GM18870 (cell line): ENCODE measurements around the gene GNA12.

Experiments
- ATAC-seq: cut with Tn5 transposase; IDR thresholded peaks from one replicate; pipeline ENCODE4 v1.9.1; 2021; ENCODE audit warnings: moderate library complexity; ENCODE audit not compliant: unreplicated experiment

The GNA12 gene, protein sequence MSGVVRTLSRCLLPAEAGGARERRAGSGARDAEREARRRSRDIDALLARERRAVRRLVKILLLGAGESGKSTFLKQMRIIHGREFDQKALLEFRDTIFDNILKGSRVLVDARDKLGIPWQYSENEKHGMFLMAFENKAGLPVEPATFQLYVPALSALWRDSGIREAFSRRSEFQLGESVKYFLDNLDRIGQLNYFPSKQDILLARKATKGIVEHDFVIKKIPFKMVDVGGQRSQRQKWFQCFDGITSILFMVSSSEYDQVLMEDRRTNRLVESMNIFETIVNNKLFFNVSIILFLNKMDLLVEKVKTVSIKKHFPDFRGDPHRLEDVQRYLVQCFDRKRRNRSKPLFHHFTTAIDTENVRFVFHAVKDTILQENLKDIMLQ

DNA sequence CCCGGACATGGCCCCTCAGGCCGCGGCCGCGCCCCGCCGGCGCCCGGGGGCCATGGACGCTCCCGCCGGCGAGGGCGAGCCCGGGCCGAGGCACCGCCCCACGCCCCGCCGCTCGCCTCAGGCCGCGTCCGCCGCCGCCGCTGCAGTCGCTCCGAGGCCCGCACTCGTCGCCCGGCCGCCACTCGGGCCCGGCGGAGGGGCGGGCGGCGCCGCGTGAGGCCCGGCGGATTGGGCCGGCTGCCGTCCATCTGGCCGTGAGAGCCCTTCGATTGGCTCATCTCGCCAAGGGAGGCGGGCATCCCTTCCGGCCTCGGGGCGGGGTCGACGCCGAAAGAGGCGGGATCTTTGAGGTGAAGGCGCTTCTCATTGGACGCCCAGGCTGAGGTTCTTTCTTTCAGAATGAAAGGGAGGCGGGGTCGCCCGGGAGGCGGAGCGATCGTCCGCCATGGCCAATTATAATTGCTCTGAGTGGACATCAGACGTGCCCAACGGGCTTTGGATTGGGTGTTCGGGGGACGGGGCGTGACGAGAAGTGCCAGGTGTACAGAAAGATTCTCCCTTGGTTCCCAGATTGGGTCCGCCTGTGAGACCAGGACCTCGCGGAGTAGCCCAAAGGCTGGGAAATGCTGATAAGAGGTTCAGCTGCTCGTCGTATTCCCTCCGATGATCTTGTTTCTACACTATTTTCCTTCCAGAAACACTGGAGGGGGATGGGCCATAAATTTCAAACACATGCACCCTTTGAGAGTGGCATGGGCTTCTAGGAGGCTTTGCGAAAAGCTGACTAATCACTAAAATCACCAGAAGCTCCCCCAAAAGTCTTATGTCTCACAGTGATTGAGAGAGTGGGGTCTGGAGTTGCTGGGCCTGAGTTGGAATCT lies at the start of gene GNA12:
Gene GNA12 (minus strand): TSS at position 156 of the 881 bp plus-strand sequence. CDS start 147 bp downstream, at position 9.
- peak; percentile 99 for ATAC-seq

DNA sequence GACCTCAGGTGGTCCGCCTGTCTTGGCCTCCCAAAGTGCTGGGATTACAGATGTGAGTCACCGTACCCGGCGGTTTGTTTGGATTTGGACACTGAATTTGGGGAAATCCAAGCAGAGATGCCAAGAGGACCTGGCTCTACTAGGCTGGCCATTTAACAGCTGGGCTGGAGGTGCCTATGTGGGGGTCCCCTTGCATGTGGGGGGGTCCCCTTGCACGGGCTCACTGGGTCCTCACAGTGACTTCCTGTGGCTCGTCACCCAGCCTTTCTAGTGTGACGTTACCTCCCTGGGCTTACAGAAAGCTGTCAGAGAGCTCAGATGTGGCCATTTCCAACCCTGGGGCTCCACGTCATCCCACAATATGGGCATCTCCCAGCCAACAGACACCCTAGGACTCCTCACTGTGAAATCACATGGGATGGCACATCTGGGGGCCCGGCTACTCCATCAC lies 49.3 kb upstream of the GNA12 start:
- no peak for ATAC-seq

DNA sequence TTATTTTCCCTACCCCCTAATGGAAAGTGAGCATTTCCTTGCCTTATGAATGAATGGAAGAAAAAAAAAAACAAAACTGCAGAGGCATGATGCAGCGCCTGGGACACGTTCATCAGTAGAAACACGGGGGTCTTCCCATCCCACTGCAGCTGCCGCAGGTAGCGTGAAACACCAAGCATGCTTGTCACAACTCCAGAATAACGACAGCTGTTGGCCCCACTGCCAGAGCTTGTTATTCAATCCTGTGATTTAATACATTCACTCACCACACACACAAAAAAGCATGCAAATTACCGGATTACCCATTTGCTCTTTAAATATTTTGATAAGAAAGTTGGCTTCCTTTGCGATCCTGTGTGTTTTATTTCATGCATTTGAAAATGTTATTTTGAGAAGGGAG lies 48.4 kb upstream of the GNA12 start:
- ATAC-seq: no peak

DNA sequence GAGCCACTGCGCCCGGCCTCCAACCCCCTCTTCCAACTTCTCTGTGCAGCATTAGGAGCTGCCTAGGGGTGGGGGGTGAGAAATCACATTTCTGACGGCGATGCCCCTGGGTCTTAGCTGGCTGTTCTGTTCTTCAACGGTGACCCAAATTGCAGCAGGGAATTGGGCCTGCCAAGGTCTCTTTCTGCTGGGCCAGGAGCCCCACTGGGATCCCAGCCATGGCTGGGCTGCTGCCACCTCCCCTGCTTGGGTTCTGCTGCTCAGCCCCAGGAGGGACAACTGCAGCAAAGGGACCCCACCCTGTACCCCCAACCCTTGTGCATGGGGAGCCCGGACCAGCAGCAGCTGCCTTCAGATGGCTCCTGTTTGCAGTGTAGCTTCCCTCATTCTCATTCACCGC lies 43.7 kb upstream of the GNA12 start:
- ATAC-seq: no peak

DNA sequence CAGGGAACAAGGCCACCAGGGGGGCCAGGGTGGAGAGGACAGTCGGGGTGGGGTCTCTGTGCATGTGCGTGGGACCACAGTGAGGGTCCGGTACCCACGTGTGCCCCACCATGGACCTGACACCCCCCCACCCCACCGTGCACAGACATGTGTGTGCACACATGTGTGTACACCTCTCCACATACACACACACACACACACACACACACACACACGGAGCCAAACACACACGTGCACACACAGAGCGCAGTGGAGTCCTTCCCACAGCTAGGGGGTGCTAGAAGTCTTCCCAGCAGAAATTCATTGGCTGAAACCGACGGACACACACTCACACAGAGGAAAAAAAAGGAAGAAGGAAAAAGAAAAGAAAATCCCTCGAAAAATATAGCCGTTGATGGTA lies 42.8 kb upstream of the GNA12 start:
- no peak for ATAC-seq

DNA sequence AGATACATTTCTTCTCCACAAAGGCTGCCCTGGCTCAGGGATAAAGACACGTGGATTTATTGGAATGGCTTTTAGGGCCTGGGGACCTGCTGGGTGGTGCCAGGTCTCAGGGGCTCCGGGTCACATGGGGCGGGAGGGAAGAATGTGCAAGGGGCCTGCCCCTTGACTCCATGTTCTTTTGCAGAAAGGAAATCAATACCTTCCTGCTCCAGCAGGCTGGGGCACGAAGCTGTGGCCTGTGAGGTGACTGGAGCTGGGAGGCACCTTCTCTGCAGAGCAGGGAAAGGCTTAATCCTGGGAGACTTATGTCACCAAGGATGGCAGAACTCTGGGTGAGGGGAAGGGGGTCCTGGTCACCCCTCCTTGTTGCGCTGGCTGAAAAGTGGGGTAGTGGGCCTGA lies 42.3 kb upstream of the GNA12 start:
- no peak for ATAC-seq

DNA sequence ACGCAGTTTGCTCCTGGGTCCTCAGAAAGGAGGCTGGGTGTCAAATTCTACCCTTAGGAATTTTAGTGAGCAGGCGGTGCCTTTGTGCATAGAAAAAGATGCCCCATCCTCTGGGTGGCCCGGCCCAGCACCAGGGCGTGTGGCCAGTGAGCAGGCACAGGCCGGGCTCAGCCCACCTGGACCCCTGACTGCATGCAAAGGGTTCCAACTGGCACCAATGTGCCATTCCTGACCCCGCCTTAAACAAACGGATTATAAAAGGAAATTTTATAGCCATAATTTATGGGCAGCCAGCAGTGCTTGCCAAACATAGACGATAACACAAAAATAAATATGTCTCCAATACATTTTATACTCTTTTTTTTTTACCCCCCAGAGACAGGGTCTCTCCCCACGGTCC lies 40.1 kb upstream of the GNA12 start:
- no peak for ATAC-seq

DNA sequence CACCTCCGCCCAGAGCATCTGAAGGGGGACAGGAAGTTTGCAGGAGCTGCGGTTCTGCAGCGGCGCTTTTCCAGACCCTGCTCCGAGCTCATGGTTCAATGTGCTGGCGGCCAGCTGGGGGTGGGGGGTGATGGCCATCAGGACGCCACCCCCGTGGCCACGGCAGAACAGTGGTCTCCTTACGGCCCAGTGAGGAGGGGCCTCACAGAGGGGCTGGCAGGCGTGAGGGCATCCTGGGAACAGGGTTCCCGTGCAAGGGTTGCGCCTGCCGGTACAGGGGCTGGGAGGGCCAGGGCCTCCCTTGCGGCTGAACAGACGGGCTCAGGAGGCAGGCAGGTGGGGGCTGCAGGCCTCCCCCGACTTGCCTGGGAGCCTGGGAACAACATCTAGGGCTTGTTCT lies 39.0 kb upstream of the GNA12 start:
- no peak for ATAC-seq

DNA sequence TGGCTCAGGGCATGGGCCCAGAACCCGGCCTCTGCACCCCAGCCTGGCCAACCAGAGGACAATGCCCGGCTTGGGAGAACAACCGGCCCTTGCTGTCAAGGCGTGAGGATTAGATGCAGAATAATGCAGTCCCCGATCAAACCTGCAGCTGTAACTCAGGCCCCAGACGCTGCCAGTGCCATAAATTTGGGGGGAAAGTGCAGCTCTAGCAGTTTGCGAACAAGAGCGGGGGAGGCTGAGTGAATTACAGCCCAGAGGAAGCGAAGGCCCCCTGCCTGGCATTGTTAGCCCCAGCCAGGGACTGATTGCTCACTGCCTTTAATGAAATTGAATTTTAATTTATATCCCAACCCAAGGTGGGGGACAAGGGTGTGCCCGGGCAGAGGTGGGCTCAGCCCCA lies 38.0 kb upstream of the GNA12 start:
- ATAC-seq: no peak

DNA sequence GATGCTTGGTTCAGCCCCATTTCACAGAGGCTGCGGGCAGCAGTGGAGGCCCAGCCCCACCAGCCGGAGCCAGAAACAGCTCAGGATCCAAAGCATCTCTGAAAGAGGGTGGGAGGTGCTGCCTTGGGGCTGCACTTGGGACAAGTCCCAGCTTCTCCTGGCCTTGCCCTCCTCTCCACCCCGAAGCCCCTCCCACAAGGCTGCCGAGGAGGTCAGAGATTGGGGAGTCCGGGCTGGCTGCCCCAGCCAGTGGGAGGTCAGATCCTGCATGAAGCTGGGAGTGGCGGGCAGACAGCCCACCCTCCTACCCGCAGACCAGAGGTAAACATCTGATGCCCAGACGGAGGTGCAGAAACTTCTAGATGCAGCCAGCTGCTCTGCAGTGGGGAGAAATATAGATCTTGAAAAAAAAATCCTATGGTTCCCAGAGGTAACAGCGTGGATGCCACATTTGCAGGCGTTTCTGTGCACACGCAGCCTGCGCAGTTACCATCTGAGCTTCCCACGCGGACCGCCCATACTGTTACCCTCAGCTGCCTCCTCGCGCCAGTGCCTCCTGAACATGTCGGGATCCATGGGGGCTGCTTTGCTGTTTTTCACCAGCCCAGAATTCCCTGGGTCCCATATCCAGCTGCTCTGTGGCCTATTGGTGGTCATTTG lies 36.9 kb upstream of the GNA12 start:
- ATAC-seq: no peak

DNA sequence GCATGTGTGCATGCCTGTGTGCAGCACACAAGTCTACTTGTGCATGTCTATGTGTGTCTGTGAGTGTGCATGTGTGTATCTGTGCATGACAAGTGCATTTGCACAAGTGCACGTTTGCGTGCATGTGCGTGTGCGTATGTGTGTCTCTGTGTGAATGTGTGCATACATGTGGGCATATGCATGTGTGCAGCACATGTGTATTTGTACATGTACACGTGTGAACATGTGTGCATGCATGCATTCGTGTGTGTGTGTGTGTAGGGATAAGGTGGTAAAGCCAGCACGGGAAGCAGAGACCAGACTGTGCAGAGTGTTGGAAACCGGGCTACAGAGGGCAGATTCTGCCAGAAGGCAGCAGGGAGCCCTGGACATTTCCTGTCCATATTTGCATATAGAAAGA lies 35.9 kb upstream of the GNA12 start:
- no peak for ATAC-seq

DNA sequence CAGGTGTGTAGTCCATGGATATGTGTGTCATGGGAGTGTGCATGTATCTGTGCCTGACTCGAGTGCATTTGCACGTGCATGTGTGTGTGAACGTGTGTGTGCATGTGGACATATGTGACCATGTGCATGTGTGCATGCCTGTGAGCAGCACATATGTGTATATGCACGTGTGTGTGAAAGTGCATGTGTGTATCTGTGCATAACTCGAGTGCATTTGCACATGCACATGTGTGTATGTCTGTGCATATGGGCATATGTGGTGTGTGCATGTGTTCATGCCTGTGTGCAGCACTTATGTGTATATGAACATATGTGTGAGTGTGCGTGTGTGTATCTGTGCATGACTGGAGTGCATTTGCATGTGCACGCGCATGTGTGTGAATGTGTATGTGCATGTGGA lies 35.2 kb upstream of the GNA12 start:
- no peak for ATAC-seq

DNA sequence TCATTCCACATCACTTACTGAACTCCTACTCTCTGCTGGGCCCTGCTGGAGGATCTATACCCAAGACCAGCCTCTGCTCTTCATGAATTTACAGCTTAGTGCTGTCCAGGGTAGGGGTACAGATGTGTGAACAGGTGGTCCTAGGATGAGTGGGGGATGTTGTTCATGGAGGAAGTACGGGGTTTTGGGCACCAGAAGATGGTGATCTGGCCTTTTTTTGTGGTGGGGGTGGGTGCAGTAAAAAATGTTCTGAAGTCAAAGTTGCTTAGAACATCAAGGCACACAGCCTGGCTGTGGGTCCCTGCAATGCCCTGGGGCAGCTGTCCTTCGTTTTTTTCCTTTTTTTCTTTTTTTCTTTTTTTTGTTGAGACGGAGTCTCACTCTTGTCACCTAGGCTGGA lies 34.2 kb upstream of the GNA12 start:
- ATAC-seq: no peak

DNA sequence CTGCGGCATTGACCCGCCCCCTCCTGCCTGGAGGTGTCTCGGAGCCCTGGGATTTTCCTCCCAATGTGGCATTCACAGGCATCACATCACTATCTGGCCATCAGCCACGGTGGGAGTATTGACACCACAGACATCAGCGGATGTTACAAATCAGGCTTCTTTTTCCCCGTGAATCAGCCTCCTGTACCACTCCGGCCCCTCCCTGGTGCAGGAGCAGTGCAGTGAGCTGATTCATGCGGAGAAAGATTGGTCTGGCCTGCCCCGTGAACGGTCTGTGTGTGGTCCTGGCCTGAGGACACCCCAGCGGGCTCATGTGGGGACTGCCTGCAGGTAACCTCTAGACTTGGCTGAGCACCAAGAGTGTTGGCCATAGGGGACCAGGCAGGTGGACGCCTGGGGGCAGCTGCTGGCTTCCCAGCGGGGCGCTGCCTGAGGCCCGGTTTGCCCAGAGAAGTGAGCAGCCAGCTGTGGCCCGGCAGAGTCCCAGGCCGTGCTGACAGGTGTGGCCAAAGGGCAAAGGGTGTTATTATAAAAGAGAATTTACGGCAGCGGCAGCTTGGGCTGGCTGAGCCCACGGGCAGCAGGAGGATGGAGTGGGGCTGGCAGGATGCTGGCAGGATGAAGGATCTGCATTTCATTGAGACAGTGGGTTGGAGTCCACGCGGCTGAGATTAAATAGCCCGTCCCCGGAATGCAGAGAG lies 32.1 kb upstream of the GNA12 start:
- no peak for ATAC-seq

DNA sequence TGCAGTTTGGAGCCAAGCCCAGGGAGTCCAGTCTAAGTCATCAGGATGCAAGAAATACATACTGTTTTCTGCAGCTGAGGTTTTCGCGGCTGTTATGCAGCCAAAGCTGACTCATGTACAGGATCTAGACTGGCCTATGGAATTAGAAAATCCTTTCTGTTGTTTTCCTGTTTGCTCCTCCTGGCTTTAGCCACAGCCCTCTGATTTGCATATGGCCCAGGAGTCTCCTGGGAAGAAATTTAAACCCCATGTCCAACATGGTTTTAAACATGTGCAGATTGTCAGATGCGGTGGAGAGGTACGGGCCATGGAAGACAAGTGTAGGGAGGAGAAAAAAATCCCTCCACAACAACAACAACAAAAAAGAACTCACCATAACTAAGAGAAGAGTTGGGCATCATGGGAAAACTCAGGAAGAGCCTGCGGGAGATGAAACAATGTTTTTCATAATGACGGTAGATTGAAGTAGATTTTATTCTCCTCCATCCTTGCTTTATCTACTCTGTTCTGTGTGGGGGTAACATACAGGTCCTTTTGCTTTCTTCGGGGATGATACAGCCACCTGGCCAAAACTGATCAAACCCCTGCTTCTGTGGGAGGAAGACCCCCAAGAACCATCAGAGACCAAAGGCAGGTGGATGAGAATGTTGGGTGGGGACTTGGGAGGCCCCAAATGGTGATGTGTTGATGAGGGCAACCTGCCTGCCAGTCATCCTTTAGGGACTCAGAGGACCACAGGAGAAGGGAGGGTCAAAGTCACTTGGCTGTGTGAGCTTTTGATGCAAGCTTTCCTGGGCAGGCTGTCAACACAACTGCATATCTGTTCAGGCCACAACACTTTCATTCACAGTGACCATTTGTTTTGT lies 29.8 kb upstream of the GNA12 start:
- no peak for ATAC-seq

DNA sequence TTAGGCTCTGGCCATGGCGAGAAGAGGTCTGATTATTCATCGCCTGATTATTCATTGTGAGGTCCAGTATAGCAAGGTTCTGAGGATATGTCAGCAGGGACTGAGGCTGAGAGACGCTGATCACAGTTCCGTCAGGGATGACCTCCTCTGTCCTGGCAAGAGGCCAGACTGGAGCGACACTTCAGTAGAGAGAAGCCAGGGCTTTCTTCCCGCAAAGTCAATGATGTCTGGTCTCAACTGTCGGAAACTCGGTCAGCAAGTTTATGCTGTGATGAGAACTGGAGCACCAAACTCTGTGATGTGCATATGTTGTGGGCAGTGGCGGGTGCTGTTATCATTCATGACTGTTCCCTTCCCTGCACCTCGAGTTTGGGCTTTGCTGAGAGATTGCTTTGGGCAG lies 29.0 kb upstream of the GNA12 start:
- ATAC-seq: no peak

DNA sequence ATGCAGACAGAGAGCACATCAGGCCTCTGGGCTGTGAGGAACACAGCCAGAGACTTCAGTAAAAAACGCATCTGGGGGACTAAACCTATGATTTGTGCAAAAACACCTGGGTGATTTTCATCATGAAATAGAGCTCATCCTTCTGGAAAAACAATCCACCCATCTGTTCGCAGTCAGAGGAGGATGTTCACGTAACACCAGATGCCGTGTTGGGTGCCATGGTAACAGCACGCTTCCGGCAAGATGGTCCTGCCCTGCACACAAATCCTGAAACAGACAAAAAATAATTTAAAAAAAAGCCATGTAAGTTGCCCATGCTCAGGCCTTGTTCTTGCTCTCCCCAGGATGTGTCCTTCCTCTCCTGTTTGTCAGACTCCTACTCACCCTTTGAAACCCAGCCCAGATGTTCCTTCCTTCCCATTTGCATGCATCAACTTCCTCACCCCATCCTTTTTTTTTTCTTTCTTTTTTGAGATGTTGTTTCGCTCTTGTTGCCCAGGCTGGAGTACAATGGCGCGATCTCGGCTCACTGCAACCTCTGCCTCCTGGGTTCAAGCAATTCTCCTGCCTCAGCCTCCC lies 28.3 kb upstream of the GNA12 start:
- no peak for ATAC-seq

DNA sequence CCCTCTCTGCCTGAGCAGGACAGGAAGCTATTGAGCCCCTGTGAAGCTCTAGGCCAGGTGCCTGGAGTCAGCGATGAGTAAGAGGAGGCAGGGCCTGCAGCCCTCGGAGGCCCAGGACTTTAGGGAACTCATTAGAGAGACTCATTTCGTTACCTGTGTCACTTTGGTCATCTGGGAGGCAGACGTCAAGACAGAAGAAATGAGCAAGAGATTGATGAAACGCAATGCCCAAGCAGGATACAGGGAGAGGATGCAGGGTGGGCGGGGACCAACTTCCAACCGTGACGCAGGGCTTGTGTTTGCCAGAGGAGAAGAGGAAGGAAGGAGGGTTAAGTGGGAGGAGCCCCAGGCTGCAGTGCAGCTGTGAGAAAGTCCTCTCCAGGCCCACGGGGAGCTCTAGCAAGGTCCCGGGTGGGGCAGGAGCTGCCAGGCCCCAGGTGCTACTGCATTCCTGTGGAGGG lies 26.4 kb upstream of the GNA12 start:
- ATAC-seq: peak; percentile 57

DNA sequence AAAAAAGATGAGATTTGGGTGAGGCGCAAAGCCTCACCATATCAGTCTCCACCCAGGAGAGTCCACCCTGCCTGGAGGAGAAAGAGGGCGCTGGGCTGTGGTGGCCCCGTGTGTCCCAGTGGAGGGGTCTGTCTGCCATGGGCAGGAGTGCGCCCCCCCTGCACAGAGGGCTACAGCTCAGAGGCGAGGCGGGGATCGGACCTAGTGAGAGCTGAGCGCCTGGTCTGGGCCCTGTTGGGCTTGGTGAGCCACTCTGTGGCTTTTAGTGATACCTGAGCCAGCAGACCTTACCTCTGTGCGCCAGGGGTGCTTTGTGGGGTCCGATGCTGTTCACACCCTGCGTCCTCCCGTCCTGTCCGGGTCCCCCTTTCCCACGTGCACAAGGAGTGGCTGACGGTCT lies 25.9 kb upstream of the GNA12 start:
- ATAC-seq: no peak

DNA sequence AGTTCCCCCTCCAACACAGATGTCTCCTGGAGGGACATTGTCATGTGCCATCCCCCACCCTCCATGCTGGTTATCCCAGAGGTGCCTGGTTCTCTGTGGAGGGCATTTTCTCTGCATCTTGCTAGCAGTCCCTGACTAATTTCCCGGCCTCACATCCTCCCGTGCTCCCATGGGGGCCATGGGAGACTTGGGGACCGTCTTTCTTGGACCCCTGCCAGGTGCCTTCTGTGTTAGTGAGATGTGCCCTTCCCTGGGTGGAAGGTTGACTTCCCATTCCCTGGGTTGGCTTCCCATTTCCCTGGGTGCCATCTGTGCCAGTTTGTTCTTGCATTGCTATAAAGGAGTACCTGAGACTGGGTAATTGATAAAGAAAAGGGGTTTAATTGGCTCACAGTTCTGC lies 22.5 kb upstream of the GNA12 start:
- no peak for ATAC-seq
